ENCODE measurements around the gene FTHL17. TPM values are rescaled to one million over a fixed set of nuclear protein-coding genes. Genes with fewer than 3 reads are reported as not detected.
A peak's percentile ranks its signal among the peaks of the same experiment; 100 is the strongest.

FTHL17 gene
- polyA plus RNA-seq, 1 donor from 2014 or later: not detected

GRCh38 chrX:31039327-31039711, 32.5 kb downstream of the FTHL17 start:
- no peaks in the 10 kb centered on the region for H3K27me3 ChIP-seq (ENCODE audit: insufficient read depth, low read depth, low read length)
- H3K4me3 ChIP-seq (ENCODE audit: low read length): no peak overlapping the region
- H3K9me2 ChIP-seq (ENCODE audit: insufficient read depth, low read length): no peaks in the 10 kb centered on the region
- H3F3A ChIP-seq (ENCODE audit: insufficient read depth, low read length, poor library complexity, severe bottlenecking): no peaks in the 10 kb centered on the region
- H3K79me2 ChIP-seq (replicated peaks; ENCODE audit: insufficient read depth, low read length): no peaks in the 10 kb centered on the region
- H2AFZ ChIP-seq (ENCODE audit: low read depth, low read length): no peak overlapping the region
- no peaks in the 10 kb centered on the region for H3K9me3 ChIP-seq (ENCODE audit: low read length)
- no peaks in the 10 kb centered on the region for H4K20me1 ChIP-seq (ENCODE audit: insufficient read depth)
- no peaks in the 10 kb centered on the region for H3K36me3 ChIP-seq (ENCODE audit: insufficient read depth, low read length)
- H3K4me2 ChIP-seq (ENCODE audit: low read length): no peak overlapping the region
- TF ChIP-seq TAF1 (IDR thresholded peaks at IDR 0.05; ENCODE audit: low read depth): no peak
- no peak for TF ChIP-seq EZH2 (IDR thresholded peaks at IDR 0.05; ENCODE audit: borderline replicate concordance, insufficient read depth, low read length, poor library complexity, severe bottlenecking)
- TF ChIP-seq CTCF (IDR thresholded peaks at IDR 0.05; ENCODE audit: poor library complexity, severe bottlenecking): no peak
- no peak for TF ChIP-seq EP300 (conservative IDR thresholded peaks at IDR 0.05; ENCODE audit: poor library complexity, severe bottlenecking)
- TF ChIP-seq MXI1 (conservative IDR thresholded peaks at IDR 0.05; ENCODE audit: poor library complexity, severe bottlenecking): no peak
- H3K27ac ChIP-seq (ENCODE audit: low read length): peak overlapping the region; percentile 44
- no peak overlapping the region for H3K9ac ChIP-seq (ENCODE audit: low read length)

GRCh38 chrX:31038575-31039326, 33.1 kb downstream of the FTHL17 start:
- Histone ChIP-seq H3K27me3 (ENCODE audit: insufficient read depth, low read depth, low read length) (no peaks in the 10 kb centered on the region), H3K9me2 (ENCODE audit: insufficient read depth, low read length) (no peaks in the 10 kb centered on the region), H3K4me2 (ENCODE audit: low read length) (no peak overlapping the region), H3K4me3 (ENCODE audit: low read length) (no peak overlapping the region), H2AFZ (ENCODE audit: low read depth, low read length) (no peak overlapping the region), H3K36me3 (ENCODE audit: insufficient read depth, low read length) (no peaks in the 10 kb centered on the region), H3K27ac (ENCODE audit: low read length) (peak overlapping the region; percentile 44), H3K79me2 (replicated peaks; ENCODE audit: insufficient read depth, low read length) (no peaks in the 10 kb centered on the region), H3F3A (ENCODE audit: insufficient read depth, low read length, poor library complexity, severe bottlenecking) (no peaks in the 10 kb centered on the region), H4K20me1 (ENCODE audit: insufficient read depth) (no peaks in the 10 kb centered on the region), H3K9me3 (ENCODE audit: low read length) (no peaks in the 10 kb centered on the region), H3K9ac (ENCODE audit: low read length) (no peak overlapping the region)
- no peak for TF ChIP-seq REST (IDR thresholded peaks at IDR 0.05; ENCODE audit: borderline replicate concordance)
- TF ChIP-seq SMC3 (conservative IDR thresholded peaks at IDR 0.05; ENCODE audit: poor library complexity): peak; percentile 92
- no peak for TF ChIP-seq MXI1 (conservative IDR thresholded peaks at IDR 0.05; ENCODE audit: poor library complexity, severe bottlenecking)
- TF ChIP-seq EP300 (conservative IDR thresholded peaks at IDR 0.05; ENCODE audit: poor library complexity, severe bottlenecking): no peak
- TF ChIP-seq RAD21 (conservative IDR thresholded peaks at IDR 0.05): peak; percentile 88
- TF ChIP-seq CTCF (IDR thresholded peaks at IDR 0.05; ENCODE audit: poor library complexity, severe bottlenecking): peak; percentile 83
- TF ChIP-seq POLR2AphosphoS5 (IDR thresholded peaks at IDR 0.05): no peak
- TF ChIP-seq TAF1 (IDR thresholded peaks at IDR 0.05; ENCODE audit: low read depth): no peak
- TF ChIP-seq EZH2 (IDR thresholded peaks at IDR 0.05; ENCODE audit: borderline replicate concordance, insufficient read depth, low read length, poor library complexity, severe bottlenecking): no peak

Measured in neural cell (in vitro differentiated cells).